HG02943 (cell line): ENCODE measurements around the gene GGT5.
"Not testable (repeated sequence)": the region's sequence is repeated elsewhere in the genome, so short reads cannot be mapped to it uniquely, and the experiment has no call there.

Experiments
- ATAC-seq: cut with Tn5 transposase; IDR thresholded peaks from one replicate; pipeline ENCODE4 v1.9.1; 2021; ENCODE audit warnings: mild to moderate bottlenecking, low read depth, moderate library complexity; ENCODE audit not compliant: unreplicated experiment

GGT5 gene

DNA sequence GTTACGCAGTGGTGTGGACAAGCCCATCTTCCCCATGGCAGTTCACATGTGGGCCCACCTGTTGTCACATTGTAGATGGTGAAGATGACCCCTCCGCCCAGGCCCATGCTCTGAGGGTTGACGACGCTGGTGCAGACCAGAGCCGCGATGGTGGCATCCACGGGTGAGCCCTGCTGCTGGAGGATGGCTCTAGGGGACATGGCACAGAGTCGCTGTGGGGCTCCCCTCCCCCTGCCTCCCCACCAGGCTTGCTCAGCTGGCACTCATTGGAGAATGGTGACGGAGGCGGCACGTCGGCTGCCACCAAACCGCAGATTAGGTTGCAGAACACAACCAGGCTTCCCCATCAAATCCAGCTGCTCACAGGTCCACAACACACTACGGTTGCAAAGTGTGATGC, 11.1 kb downstream of the GGT5 start:
- no peak for ATAC-seq

DNA sequence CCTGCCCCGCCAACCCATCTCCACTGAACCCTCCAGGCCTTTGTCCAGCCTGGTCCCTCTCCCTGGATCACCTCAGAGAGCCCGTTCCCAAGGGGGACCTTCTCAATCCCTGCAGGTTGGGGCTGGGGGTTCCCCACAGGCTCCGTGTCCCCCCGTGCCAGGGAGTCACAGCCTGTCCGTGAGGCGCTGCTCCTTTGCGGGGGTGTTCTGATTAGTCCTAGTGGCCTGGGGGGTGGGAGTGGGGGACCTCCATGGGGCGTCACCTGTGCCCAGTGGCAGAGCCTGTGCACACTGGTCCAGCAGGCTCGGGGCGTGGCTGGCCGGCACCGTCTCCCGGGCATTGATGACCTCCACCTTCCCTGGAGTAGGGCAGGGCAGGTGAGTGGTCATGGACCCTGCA, 11.6 kb downstream of the GGT5 start:
- ATAC-seq: no peak

DNA sequence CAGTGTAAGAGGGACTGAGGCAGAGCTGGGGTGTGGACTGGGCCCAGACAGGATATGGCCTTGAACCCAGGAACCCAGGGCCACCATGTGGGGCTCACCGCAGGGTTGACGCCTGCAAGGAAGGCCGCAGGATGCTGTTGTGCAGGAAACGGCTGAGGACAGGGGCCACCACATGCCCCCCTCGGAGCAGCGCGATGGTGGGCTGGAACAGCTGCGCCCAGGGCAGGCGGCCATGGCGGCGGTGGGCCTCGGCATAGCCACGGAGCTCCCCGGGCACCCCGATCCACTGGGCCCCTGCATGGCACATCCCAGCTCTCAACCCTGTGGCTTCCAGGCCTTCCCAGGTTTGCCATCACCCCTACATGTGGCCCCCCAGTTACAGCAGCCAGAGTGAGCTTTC, 12.2 kb downstream of the GGT5 start:
- ATAC-seq: no peak

DNA sequence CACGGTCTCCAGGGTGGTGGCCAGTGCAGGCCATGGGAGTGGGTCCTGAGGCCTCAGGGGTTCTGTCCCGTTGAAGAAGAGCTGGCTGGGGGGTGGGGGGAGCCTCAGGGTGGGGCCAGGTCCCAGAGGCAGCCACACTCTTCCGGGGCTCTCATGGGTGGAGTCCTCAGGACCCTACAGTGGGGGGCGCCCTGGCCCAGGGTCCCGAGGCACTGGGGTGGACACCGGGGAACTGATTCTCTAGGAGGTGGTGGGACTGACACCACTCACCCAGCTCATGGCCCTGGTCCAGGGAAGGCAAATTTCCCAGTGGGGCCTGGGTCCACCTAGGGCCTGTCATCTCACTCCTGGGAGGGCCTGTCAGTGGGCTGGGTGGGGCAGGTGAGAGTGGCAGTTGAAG, 12.8 kb downstream of the GGT5 start:
- no peak for ATAC-seq

DNA sequence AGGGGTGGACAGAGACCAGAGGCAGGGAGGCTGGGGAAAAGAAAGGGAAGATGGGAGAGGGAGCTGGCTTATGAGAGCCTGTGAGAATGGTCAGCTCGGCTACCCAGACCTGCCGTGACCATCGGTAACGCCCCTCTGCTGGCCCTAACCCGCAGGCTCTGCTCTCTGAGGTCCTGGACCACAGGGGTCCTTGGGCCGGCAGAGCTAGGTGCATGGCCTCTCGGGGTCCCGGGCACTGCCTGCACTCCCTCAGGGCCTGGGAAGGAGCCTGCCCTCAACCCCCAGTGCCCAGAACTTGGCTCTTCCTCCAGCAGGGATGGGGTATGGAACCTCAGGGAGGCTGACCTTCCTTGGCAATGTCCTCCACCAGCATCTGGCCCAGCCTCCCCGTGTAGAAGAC, 13.2 kb downstream of the GGT5 start:
- no peak for ATAC-seq

DNA sequence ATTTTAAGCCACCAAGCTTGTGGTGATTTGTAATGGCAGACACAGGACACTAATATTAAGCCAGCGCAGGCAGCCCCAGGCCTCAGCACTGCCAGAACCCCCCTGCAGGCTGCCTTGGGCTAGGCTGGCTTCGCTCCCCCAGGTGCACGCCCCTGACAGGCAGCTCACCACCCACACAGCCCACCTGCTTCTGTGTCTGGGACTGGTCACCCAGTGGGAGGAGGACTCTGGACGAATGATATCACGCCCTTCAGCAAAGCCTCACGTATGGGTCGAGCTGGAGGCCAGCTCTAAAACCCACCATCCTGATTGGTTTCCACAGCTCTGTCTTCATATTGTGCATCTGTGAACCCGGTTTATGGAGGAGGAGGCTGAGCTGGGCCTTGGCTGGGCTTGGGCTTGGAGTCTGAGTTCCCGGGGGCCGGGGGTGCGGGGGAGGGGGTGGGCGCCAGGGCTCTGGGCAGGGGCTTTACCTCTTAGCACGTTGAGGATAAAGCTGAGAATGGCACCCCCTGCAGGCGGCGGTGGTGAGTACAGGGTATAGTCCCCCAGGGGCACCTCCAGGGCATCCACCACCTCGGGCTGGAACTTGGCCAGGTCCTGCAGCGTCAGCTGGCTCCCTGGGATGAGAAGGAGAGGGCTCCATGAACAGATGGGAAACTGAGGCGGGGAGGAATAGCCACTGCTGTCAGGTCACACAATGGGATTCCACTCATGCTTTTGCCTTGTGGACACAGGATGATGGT, 13.8 kb downstream of the GGT5 start:
- no peak for ATAC-seq

DNA sequence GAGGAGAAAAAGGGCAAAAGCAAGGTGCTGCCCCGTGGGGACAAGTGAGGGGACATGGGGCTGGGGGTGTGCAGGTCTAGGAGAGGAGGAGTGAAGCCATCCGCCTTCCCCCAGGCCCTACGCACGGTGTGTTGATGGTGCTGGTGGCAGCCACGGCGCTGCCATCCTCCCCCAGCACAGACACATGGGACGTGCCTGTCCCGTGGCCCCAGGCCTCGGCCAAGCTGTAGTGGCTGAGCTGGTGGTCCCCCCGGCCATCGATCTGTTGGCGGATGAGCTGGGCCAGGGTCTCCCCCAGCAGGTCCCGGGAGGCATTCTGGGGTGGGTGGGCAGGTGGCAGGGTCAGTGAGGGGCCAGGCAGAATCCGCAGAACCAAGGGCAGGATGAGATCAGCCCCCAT, 18.9 kb downstream of the GGT5 start:
- ATAC-seq: no peak

DNA sequence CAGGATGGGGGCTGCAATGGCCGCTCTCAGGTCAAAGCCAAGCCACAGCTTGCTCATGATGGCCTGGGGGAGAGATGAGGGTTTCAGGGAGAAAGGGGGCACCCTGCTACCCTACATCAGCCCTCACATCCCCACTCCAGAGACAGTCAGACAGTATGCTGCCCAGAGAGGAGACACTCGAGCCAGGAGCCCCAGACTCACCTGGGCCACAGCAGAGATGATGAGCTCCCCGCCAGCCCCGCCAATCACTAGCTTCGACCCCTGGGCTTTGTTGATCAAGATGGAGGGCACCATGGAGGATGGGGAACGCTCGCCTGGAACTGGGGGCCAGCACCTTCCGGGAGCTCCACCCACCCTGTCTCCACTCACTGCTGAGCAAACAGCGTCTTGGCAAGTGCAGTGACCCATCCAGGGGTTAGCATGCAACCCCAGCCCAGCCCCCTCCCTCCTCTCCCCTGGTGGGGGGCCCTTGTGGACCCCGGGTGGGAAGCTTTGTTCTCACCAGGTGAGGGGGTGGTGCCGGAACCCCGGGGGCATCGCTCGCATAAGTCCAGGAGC, 19.8 kb downstream of the GGT5 start:
- ATAC-seq: no peak

DNA sequence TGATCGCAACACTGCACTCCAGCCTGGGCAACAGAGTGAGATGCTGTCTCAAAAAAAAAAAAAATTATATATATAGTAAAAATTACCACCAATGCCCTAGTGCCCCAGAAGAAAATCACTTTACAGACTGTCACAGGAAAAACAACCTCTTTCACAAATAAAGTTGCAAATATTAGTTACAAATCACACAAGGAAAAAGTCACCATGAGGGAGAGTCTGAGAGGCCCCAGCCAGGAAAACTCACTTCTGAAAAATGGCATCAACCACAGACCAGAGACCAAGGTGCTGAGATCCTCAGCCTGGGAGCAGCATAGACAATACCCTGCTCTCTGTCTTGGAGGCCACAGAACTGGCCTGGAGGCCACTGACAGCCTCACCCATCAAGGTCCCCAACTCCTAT, 20.4 kb downstream of the GGT5 start:
- ATAC-seq: no peak

DNA sequence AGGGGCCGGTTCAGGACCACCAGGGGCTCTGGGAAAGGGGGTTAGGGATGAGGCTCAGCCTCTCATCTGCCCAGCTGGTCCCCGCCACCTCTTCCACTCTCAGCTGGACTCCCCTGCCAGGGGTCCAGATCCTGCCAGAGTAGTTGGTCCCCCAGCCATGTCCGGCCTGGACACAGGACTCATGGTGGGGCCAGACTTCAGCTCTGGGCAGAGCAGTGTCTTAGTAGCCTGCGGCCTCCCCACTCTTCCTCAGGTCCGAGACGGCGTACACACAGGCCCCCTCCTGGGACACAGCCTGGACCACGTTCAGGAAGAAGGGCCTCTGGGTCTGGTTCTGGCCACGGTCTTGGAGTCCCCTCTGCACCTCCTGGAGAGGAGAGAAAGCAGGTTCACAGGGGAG, 25.1 kb downstream of the GGT5 start:
- ATAC-seq: no peak

DNA sequence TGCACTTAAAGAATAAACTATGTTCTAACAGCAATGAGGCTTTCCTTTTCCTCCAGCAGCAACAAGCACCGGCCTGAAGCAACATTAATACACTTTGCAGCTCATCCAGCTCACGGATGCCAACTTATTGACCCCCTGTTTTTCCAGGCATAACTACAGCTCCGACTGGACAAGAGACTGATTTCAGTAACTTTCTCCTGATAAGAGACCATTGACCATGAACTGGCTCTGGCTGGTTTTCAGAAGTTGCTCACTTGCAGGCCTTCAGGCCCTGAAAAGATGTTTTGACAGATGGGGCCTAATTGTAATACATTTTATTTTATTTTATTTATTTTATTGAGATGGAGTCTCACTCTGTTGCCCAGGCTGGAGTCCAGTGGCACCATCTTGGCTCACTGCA, 27.5 kb downstream of the GGT5 start:
- no peak for ATAC-seq

DNA sequence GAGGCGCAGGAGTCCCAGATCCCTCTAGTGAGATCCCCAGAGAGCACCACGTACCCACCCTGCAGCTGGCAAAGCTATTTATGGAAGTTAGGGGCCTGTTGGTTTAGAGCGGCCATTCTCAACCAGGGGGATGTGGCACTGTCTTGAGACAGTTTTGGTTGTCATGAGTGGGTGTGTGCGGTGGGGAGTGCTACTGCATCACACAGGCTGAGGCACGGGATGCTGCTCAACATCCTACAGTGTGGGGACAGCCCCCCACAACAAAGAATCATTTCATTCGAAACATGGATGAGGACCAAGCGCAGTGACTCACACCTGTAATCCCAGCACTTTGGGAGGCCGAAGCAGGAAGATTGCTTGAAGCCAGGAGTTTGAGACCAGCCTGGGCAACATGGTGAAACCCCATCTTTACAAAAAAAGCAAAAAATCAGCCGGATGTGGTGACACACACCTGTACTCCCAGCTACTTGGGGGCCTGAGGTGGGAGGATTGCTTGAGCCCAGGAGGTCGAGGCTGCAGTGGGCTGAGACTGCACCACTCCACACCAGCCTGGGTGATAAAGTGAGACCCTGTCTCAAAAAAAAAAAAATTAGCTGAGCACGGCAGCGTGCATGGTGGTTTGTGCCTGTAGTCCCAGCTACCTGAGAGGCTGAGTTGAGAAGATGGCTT, 28.2 kb downstream of the GGT5 start:
- ATAC-seq: no peak

DNA sequence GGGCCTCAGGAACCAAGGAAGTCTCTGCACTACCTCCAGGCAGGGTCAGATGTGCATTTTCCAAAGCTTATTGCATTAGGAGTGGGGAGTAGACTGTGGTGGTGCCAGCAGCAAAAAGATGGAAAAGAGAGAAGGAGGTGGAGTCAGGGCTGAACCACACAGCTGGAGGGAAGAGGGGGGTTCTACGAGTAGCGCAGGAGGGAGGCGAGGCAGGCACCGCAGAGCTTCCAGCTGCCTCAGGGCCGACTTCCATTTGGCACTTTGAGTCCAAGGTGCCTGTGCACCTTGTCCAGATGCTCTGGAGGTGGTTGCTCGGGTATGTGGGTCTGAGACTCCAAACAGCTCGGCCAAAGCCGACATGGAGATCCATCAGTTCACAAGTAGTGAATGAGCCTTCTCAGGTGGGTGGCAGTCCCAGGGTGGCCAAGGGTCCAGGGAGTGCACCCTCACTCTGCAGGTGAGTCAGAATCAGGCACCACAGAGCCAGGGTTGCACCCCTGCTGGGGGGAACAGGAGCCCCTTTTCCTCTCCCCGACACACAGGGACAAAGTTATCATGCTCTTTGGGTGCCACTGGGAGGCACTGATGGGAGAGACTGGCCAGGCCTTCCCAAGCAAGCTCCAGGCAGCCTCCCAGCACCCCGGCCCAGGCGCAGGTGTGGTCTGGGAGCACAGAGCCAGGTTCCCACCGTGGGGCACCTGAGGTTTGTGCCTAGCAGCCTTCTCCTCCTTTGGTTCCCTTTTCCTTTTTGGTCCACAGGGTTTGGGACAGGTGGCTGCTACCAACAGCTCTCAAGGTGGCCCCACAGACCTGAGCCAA, 30.2 kb downstream of the GGT5 start:
- no peak for ATAC-seq

DNA sequence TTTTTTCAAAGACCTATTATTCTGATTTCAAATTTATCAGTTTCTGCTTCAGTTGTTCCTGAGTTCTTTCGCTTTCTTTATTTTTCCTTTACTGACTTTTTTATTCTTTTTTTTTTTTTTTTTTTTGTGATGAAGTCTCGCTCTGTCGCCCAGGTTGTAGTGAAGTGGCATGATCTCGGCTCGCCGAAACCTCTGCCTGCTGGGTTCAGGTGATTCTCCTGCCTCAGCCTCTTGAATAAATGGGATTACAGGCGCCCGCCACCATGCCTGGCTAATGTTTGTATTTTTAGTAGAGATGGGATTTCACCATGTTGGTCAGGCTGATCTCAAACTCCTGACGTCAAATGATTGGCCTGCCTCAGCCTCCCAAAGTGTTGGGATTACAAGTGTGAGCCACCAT, 31.8 kb downstream of the GGT5 start:
- not testable (repeated sequence) for ATAC-seq

DNA sequence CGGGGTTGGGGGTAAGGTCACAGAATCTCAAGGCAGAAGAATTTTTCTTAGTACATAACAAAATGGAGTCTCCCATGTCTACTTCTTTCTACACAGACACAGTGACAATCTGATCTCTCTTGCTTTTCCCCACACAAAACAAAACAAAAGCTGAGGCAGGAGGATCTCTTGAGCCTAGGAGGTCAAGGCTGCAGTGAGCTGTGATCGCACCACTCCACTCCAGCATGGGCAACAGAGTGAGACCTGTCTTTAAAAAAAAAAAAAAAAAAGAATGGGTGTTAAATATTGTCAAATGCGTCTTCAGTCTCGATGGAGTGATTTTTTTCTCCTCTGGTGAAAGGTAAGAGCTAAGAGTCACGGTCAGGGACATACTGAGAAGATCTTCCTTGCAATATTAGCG, 33.2 kb downstream of the GGT5 start:
- not testable (repeated sequence) for ATAC-seq

DNA sequence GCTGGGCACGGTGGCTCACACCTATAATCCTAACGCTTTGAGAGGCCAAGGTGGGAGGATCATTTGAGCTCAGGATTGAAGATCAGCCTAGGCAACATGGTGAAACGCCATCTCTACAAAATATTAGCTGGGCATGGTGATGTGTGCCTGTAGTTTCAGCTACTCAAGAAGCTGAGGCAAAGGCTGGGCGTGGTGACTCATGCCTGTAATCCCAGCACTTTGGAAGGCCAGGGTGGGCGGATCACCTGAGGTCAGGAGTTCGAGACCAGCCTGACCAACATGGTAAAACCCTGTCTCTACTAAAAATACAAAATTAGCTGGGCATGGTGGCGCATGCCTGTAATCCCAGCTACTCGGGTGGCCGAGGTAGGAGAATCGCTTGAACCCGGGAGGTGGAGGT, 34.5 kb downstream of the GGT5 start:
- ATAC-seq: not testable (repeated sequence)

DNA sequence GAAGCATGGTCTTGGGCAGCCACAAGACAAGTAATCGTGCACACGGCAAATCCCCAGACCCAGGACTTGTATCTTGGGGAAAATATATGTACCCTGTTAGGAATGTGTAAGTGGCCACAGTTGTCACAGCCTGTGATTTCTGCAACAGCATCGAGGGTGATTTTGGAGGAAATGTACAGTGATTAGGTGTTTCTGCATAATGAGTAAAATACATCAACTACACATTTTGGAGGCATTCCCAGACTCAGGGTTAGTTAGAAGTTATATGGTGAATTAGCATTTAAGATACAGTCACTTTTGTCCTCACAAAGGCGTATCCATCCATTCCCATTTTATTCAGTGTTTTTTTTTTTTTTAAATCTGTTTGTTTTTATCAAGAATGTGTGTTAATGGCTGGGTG, 35.2 kb downstream of the GGT5 start:
- ATAC-seq: no peak

DNA sequence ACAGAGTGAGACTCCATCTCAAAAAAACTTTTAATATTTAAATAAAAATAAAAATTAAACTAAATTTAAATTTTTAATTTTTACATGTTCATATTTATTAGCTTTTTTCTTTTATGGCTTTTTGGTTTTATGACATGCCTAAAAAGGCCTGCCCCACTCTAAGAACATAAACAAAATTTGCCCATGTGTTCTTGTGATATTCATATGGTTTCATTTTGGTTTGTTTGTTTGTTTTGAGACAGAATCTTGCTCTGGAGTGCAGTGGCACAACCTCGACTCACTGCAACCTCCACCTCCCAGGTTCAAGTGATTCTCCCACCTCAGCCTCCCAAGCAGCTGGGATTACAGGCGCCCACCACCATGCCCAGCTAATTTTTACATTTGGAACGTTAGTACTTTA, 35.9 kb downstream of the GGT5 start:
- ATAC-seq: no peak

DNA sequence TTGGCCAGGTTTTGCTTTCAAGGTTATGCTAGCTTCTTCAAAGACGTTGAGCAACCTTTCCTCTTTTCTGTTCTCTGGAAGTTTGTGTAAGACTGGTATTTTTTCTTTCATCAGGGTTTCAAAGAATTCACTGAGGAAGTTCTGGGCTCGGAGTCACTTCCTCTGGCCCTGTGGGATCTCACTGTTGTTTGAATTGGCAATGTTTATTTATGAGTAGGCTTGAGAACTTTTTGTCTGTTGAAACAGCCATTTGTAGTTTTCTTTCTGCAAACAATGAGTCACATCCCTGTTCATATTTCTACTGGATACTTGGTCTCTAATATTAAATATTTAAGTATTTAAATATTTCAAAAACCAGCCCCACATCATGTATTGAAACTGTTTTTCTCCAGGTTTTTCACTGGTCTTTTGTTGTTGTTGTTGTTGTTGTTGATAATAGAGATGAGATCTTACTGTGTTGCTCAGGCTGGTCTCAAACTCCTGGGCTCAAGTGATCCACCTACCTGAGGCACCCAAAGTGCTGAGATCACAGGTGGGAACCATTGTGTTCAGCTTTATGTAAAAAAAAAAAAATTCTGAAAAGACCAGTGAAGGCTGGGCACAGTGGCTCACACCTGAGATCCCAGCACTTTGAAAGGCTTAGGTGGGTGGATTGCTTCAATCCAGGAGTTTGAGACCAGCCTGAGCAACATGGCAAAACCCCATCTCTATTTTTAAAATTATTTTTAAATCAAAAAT, 36.7 kb downstream of the GGT5 start:
- no peak for ATAC-seq

DNA sequence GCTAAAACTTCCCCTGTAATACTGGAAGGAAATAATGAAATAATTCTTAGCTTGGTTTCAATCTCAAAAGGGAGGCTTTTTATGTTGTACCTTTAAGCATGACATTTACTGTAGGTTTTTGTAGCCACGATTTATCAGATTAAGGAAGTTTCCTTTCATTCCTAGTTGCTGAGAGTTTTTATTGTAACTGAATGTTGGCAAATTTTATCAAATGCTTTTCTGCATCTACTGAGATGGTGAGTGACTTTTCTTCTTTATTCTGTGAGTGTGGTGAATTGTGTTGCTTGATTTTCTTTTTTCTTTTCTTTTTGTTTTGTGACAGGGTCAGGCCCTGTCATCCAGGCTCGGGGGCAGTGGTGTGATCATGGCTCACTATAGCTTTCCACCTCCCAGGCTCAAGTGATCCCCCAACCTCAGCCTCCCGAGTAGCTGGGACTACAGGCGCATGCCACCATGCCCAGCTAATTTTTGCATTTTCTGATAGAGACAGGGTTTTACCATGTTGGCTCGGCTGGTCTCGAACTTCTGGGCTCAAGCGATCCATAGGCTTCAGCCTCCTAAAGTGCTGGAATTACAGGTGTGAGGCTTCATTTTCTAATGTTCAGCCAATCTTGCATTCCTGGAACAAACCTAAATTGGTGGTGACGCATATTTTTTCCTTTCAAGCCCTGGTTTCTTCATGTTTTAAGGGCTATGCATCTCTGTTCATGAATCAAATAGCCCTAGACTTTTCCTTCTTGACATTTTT, 37.4 kb downstream of the GGT5 start:
- no peak for ATAC-seq
